GM19099 (cell line): ENCODE measurements around the gene NUP42.

Source experiments
- POLR2A ChIP-seq: IDR thresholded peaks from 3 replicates; pipeline ENCODE4 v1.6.1; 2011; ENCODE audit warnings: low read depth; ENCODE audit not compliant: insufficient read length; ENCODE audit errors: extremely low read depth

The NUP42 gene

DNA sequence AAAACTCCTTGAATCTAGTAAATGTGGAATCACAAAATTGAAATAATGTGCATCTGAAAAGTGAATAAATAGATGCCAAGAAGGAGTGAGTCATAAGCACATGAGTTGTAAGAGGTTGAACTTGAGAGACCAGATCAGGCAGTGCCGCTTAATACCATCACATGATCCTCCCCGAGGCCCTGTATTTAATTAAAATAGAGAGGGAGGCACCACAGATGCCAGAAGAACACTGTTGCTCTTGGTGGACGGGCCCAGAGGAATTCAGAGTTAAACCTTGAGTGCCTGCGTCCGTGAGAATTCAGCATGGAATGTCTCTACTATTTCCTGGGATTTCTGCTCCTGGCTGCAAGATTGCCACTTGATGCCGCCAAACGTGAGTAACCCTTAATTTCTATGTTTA, 64.7 kb downstream of the NUP42 start, which contains the start of gene GPNMB:
Gene GPNMB (plus strand): TSS at position 221 of the 400 bp plus-strand sequence. CDS start 83 bp downstream, at position 304.
- no peak for TF ChIP-seq POLR2A

DNA sequence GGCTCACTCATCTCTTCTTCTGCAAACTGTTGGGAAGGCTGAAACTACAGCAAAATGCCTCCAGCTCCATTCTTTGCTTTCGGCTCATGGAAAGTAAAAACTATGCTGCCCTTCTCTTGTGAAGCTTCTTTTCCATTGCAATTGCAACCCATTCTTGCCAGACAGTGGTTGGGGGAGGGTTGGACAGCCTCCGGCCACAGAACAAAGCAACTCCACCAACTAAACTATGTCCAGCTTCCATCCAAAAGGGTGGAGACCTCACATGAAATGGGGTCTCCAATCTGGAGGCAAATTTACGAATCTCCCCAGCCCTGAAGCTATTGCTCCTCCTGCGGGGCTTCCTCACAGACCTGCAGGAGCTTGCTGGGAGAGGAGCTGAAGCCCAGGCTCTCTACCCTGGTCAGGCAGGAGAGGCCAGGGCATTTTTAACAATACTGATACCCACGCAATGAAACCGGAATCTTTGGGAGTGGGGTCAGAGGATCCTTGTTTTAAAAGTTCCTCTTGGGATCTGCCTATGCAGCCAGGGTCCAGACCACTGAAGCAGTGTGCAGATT, 65.3 kb downstream of the NUP42 start:
- no peak for TF ChIP-seq POLR2A

GRCh38 chr7:23247603-23248335, 65.9 kb downstream of the NUP42 start:
- no peak for TF ChIP-seq POLR2A

- TF ChIP-seq POLR2A, result no peak
Measured at GRCh38 chr7:23249486-23249885, 67.6 kb downstream of the NUP42 start.
